Activated CD8-positive, alpha-beta T cell treated with anti-CD3 and anti-CD28 coated beads, Interleukin-2, amount 10 ng/mL, durations not matched to agents 7 days and 5 days (primary cell): Measurements from ENCODE around the gene MTX1. TPM values are rescaled to one million over a fixed set of nuclear protein-coding genes. Genes with fewer than 3 reads are reported as not detected.
"Not testable (repeated sequence)": the region's sequence is repeated elsewhere in the genome, so short reads cannot be mapped to it uniquely, and the experiment has no call there.

Experiments used
- ATAC-seq: fragments of 150-1000 bp; cut with Tn5 transposase; one replicate; pipeline ENCODE4 v1.10.0; 2021; ENCODE audit warnings: moderate library complexity
- CTCF ChIA-PET: fragments of 350-600 bp; sonication (Branson Sonifier 250); formaldehyde crosslinking; loops from one replicate; lab custom pipeline; 2021; ENCODE audit warnings: antibody characterized with exemption; lab: Charles Lee
- POLR2A ChIA-PET: fragments of 350-600 bp; sonication (Branson Sonifier 250); formaldehyde crosslinking; loops from one replicate; lab custom pipeline; 2021; ENCODE audit warnings: antibody characterized with exemption; lab: Charles Lee
- DNase-seq: peaks from one replicate; pipeline ENCODE4 v3.0.0-alpha.2; 2020
- H3K27ac Mint-ChIP-seq: one replicate; pipeline ENCODE4 v1.8.0; 2021; ENCODE audit warnings: mild to moderate bottlenecking, mixed read lengths
- H3K27me3 Mint-ChIP-seq: one replicate; pipeline ENCODE4 v1.8.0; 2021; ENCODE audit warnings: low read depth, mixed read lengths
- H3K36me3 Mint-ChIP-seq: one replicate; pipeline ENCODE4 v1.8.0; 2021; ENCODE audit warnings: low read depth, mixed read lengths
- H3K4me1 Mint-ChIP-seq: one replicate; pipeline ENCODE4 v1.8.0; 2021; ENCODE audit warnings: low read depth, mixed read lengths
- H3K4me3 Mint-ChIP-seq: one replicate; pipeline ENCODE4 v1.8.0; 2021; ENCODE audit warnings: mild to moderate bottlenecking, mixed read lengths
- H3K9me3 Mint-ChIP-seq: one replicate; pipeline ENCODE4 v1.8.0; 2022; ENCODE audit warnings: mixed read lengths; ENCODE audit not compliant: insufficient read depth
- total RNA-seq, 2 experiments: library from RNA; stranded (reverse); gene quantifications; one replicate each; pipeline ENCODE4 v1.2.3, GENCODE V29; 2021

Gene MTX1
- total RNA-seq, 2 experiments from 2014 or later: 43.0 to 46.3 TPM

DNA sequence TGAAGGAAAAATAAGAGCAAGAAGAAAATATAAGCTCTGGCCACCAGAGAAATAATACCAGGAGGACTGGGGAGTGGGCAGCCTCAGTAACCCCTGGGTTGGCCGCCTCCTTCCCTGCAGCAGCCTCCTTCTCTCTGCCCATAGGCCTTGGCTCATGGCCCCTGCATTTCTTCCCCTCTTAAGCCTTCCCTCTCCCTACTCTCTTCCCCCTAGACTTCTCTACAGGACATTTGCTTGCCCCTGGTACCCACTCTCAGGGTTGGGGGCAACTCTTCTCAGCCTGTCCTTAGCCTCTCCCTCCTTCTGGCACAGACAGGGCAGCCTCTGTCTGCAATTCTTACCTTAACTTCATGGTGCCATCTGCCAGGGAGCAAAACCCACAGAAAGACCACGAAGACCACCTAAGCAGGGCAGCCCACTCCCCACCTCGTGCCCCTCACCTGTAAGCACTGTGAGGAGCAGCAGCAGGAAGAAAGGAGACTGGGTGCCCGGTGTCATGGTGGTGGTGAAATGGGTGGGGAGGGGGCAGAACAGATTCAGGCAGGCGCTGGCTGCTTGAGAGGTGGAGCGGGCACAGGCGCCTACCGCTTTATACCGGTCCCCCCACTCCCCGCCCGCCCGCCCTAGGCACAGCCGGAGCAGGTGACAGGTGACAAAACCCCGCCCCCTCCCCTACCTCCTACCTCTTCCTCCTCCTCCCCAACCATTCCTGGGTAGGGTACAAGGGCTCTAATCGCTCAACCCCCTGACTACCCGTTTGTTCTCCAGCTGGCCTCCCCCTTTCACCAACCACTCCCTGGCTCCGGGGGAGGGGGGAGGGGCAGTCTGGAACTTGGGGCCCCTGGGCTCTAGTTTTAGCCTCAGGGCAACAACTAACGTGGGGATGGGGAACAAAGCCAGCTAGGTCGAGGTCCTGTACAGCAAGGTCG, 15.9 kb upstream of the MTX1 start:
- Mint-ChIP-seq H3K9me3 (no peaks in the 10 kb centered on the region), H3K36me3 (no peaks in the 10 kb centered on the region), H3K27ac (peak overlapping the region; percentile 98), H3K27me3 (no peaks in the 10 kb centered on the region), H3K4me1 (peaks cover 47% of the 10 kb centered on the region), H3K4me3 (peak overlapping the region; percentile 84)
- ATAC-seq (no peak), DNase-seq (peak; percentile 49)
- POLR2A ChIA-PET: interaction anchor here (0.6 to 3.8 kb wide), 10 partner anchors 7 to 666 kb away, joined by 3 to 68 read pairs (median 4); partner anchors contain the start of genes CLK2, KRTCAP2, MTX1 and PMVK
- CTCF ChIA-PET: interaction anchor here (1.0 to 4.4 kb wide), 18 partner anchors 8 to 130 kb away, joined by 3 to 161 read pairs (median 7); partner anchors contain the start of genes KRTCAP2, MTX1, SCAMP3 and SLC50A1

DNA sequence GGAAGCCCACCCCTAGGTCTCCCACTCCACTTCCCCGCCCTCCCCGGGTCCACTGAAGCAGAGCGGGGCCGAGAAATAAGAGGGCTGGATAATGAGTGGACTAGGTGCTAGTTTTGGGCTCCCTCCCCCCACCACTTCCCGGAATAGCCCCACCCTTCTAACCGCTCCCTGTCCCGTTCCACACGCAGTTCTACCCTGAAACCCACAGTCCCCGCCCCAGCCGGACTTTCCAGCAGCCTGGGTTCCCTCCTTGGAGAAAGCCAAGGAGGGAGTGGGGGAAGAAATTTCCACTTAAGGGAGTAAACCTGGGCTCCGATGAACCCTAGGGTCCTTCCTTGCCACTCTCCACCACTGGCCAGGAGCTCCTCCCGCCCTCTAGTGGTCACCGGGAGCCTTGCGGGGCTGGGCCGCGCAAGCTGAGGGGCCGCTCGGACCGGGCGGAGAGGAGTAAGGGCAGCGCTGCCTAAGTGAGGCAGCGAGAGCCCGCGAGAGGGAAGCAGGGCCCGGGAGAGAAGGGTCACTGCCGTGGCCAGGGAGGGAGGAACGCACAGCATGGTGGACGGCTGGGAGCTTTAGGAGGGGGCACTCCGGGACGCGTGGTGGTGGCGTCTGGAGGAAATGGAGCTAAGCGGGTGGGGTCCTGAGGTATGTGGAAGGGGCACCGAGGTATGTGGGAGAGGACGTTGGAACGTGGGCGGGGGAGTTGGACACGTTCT, 15.1 kb upstream of the MTX1 start:
- peak; percentile 82 for DNase-seq
- CTCF ChIA-PET: interaction anchor here (0.7 to 4.4 kb wide), 22 partner anchors 8 to 129 kb away, joined by 3 to 161 read pairs (median 6); partner anchors contain the start of genes HCN3, KRTCAP2, MTX1 and SCAMP3
- Mint-ChIP-seq H3K36me3 (no peaks in the 10 kb centered on the region), H3K27me3 (no peaks in the 10 kb centered on the region), H3K4me3 (peak overlapping the region; percentile 84), H3K4me1 (peaks cover 40% of the 10 kb centered on the region), H3K27ac (peak overlapping the region; percentile 98), H3K9me3 (no peaks in the 10 kb centered on the region)
- peak; percentile 49 for ATAC-seq
- POLR2A ChIA-PET: interaction anchor here (0.6 to 3.8 kb wide), 13 partner anchors 8 to 665 kb away, joined by 3 to 68 read pairs (median 5); partner anchors contain the start of genes CLK2, KRTCAP2, MTX1 and PMVK

DNA sequence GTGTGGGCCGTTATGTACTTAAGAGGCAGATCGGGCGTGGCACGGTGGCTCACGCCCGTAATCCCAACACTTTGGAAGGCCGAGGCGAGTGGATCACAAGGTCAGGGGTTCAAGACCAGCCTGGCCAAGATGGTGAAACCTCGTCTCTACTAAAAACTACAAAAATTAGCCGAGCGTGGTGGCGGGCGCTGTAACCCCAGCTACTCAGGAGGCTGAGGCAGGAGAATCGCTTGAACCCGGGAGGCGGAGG, 14.6 kb upstream of the MTX1 start:
- H3K27me3 Mint-ChIP-seq: not testable (repeated sequence)
- H3K27ac Mint-ChIP-seq: peak overlapping the region; percentile 98

DNA sequence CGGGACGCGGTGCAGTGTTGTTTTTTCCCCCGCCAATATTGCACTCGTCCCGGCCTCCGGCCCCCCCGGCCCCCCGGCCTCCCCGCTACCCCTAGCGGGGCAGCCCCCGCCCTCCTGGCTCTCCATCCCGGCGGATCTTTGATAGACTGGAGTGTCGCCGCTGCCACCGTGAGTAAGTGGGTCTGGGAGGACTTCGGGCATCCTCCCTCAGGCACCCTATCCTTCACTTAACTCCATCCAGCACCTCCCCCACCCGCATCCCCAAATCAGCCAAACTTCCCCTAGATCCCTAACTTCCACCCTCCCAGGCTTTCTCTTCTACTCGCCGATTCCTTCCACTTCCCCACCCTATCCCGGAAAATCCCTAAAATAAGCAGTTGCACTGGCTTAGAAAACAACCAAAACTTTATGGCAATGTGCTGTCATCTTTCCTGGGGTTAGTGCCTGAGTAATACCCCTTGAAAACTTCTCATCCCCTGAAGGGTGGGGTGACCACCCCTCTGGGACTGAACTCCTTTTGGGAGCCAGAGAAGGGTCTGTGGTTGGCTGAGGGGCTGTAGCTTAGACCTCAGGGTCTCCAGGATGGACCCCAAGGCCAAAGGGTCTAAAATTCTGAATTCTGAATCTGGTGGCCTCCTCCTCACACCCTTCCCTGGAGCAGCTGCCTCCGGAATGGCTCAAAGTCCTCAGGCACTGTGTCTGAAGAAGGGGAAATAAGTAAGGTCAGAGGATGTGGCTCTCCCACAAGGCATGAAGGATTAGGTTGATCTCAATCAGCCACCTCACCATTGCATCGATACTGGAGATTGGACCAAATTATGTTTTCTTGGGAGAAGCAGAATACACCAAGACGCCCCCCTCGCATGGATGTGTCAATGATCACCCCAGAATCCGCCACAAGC, 13.0 kb upstream of the MTX1 start:
- peaks cover 40% of the 10 kb centered on the region for H3K4me1 Mint-ChIP-seq
- peak overlapping the region; percentile 58 for H3K27ac Mint-ChIP-seq
- no peak for DNase-seq
- no peaks in the 10 kb centered on the region for H3K36me3 Mint-ChIP-seq
- peak overlapping the region; percentile 65 for H3K4me3 Mint-ChIP-seq
- no peaks in the 10 kb centered on the region for H3K27me3 Mint-ChIP-seq
- no peak for ATAC-seq
- POLR2A ChIA-PET: interaction anchor here (0.6 to 3.8 kb wide), 8 partner anchors 8 to 126 kb away, joined by 3 to 68 read pairs (median 7); partner anchors contain the start of genes KRTCAP2, RUSC1, SCAMP3 and SLC50A1
- H3K9me3 Mint-ChIP-seq: no peaks in the 10 kb centered on the region
- CTCF ChIA-PET: interaction anchor here (1.0 to 4.4 kb wide), 12 partner anchors 8 to 110 kb away, joined by 3 to 161 read pairs (median 10); partner anchors contain the start of genes HCN3, KRTCAP2, MTX1 and THBS3

More for the DNA sequence above, 14.6 kb upstream of the MTX1 start:
- Mint-ChIP-seq H3K4me1 (peaks cover 40% of the 10 kb centered on the region), H3K4me3 (peak overlapping the region; percentile 84)
- not testable (repeated sequence) for DNase-seq, ATAC-seq, H3K9me3 Mint-ChIP-seq, H3K36me3 Mint-ChIP-seq
- CTCF ChIA-PET: interaction anchor here (0.7 to 4.4 kb wide), 21 partner anchors 9 to 129 kb away, joined by 3 to 161 read pairs (median 6); partner anchors contain the start of genes HCN3, KRTCAP2, MTX1 and SCAMP3
- POLR2A ChIA-PET: interaction anchor here (1.0 to 3.8 kb wide), 11 partner anchors 9 to 258 kb away, joined by 3 to 68 read pairs (median 7); partner anchors contain the start of genes CLK2, KRTCAP2, MTX1 and PMVK

DNA sequence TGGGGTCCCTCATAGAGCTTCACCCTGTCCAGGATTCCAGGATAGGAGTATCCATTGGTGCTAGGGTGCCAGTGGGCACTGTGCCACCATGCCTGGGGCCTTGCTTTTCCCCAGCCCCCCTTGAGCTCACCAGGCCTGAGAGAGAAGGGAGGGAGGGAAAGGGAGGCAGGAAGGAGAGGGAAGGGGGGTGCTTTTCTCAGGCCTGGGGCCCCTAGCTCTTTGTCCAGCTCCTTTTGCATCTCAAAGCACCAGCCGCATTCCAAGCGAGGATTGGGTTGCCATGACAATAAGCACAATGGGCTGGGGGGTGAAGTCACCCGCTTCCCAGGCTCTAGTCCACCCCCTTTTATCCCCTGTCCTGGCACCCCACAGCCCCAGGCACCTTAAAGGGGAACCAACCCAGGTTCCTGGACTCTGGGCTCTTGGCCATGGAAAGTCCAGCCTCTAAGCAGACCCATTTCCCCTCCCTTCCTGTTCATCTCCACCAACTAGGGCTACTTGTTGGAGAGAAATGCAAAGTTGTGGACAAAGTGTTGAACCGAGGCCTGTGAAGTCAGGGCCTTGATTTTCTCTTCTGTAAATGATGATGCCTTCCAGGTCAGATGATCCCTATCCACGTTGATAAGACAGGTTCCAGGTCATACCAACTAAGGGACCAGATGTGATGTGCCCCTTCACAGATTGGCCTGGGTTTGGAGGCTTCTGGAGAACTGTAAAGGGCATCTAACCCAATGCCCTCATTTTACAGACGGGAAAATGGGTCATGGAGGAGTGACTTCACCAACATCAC, 12.2 kb upstream of the MTX1 start:
- CTCF ChIA-PET: interaction anchor here (1.2 to 4.0 kb wide), 3 partner anchors 10 to 111 kb away, joined by 3 to 14 read pairs (median 3); partner anchors contain the start of gene THBS3
- H3K4me1 Mint-ChIP-seq: peaks cover 40% of the 10 kb centered on the region
- no peaks in the 10 kb centered on the region for H3K9me3 Mint-ChIP-seq
- peak overlapping the region; percentile 65 for H3K4me3 Mint-ChIP-seq
- no peak for ATAC-seq
- no peaks in the 10 kb centered on the region for H3K36me3 Mint-ChIP-seq
- no peak for DNase-seq
- POLR2A ChIA-PET: interaction anchor here (0.6 to 1.0 kb wide), 2 partner anchors 12 to 87 kb away, joined by 3 read pairs; partner anchors contain the start of gene THBS3
- no peaks in the 10 kb centered on the region for H3K27me3 Mint-ChIP-seq
- no peak overlapping the region for H3K27ac Mint-ChIP-seq

DNA sequence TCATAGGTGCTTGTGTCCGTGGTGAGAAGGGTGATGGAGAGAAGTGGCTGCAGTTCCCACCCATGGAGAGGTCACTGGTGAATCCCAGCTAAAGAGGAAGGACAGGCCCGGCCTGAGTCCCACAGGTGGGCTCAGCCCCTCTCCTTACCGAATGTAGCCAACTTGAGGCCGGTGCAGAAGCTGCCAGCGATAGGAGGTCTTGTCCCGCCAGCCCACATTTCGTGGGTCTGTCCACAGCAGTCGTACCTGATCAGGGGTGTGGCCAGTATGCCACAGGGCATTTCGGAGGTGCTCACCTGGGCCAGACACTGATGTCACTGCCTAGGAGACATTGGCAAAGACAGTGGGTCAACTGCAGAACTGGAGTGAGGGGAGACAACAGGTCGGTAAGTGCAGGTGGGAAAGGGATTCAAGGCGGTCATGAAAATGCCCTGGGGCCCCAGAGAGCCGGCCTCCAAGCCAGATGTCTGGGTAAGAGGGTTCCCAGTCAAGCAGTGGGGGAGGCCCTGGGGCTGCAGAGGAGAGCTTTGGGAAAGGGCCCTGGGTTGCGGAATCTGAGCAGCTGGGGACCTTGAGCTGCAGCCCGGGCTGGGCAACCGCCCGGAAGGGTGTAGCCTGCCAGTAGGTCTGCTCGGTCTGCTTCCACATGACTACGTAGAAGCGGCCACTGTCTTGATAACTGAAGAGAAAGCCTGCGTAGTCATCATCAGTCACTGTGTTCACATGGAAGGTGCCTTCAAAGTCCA, 11.4 kb upstream of the MTX1 start:
- no peaks in the 10 kb centered on the region for H3K9me3 Mint-ChIP-seq
- ChIA-PET CTCF (interaction anchor here (1.2 to 4.0 kb wide), 3 partner anchors 9 to 53 kb away, joined by 3 to 14 read pairs (median 3); partner anchors contain the start of gene THBS3), POLR2A (no interaction called here)
- H3K27ac Mint-ChIP-seq: no peak overlapping the region
- ATAC-seq (no peak), DNase-seq (no peak)
- peaks cover 37% of the 10 kb centered on the region for H3K4me1 Mint-ChIP-seq
- H3K4me3 Mint-ChIP-seq: no peak overlapping the region
- H3K36me3 Mint-ChIP-seq: no peaks in the 10 kb centered on the region
- H3K27me3 Mint-ChIP-seq: no peaks in the 10 kb centered on the region

DNA sequence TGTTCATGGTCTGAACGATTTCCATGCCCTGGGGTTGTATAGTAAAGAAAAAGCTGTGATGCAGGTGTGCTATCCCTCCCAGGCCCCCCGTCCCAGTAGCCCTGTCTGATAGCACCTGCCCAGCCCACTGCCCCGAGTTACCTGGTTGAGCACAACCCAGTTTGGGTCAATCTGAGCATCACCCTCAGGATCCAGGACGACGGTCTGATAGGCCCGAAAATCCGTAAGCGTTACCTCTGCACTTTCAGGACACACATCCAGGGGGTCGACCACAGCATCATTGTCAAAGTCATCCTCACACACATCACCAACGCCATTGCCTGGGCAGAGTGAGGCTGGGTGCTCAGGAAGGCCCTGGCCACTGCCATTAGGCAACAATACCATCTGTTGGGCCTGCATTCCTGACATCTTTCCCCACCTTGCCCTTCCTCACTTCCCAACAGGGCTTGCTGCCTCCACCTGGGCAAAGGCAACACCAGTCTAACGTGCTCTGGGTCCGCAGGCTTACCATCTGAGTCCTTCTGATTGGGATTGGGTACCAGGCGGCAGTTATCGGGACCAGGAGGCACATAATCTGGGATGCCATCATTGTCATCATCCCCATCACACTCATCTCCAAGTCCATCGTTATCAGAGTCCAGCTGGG, 10.5 kb upstream of the MTX1 start:
- ChIA-PET CTCF (interaction anchor here (1.2 to 4.0 kb wide), 2 partner anchors 9 to 52 kb away, joined by 3 to 14 read pairs; partner anchors contain the start of gene THBS3), POLR2A (no interaction called here)
- H3K36me3 Mint-ChIP-seq: no peaks in the 10 kb centered on the region
- H3K27ac Mint-ChIP-seq: no peak overlapping the region
- no peaks in the 10 kb centered on the region for H3K9me3 Mint-ChIP-seq
- ATAC-seq: no peak
- peaks cover 29% of the 10 kb centered on the region for H3K4me1 Mint-ChIP-seq
- no peak overlapping the region for H3K4me3 Mint-ChIP-seq
- DNase-seq: no peak
- H3K27me3 Mint-ChIP-seq: no peaks in the 10 kb centered on the region

DNA sequence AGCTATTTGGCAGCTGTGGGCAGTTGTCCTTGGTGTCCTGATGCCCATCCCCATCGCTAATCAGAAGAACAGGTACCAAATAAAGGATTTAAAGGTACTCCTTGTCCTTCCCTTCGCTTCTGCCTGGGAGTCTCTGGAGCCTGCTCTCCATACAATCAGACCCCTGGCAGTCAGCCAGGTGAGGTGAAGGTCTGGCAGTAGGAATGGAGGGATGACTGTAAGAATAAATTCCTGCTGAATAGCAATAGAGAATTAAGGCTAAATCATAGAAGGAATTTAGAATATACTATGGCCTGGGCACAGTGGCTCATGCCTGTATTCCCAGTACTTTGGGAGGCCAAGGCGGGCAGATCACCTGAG, 10.0 kb upstream of the MTX1 start:
- CTCF ChIA-PET: interaction anchor here (4.0 kb wide), 1 partner anchor 8 kb away, joined by 14 read pairs; the partner anchor contains the start of gene THBS3
- H3K4me3 Mint-ChIP-seq: no peak overlapping the region
- H3K4me1 Mint-ChIP-seq: peaks cover 24% of the 10 kb centered on the region
- DNase-seq: no peak
- no peak overlapping the region for H3K27ac Mint-ChIP-seq
- no peaks in the 10 kb centered on the region for H3K9me3 Mint-ChIP-seq
- H3K27me3 Mint-ChIP-seq: no peaks in the 10 kb centered on the region
- ATAC-seq: no peak
- POLR2A ChIA-PET: no interaction called here
- no peaks in the 10 kb centered on the region for H3K36me3 Mint-ChIP-seq

DNA sequence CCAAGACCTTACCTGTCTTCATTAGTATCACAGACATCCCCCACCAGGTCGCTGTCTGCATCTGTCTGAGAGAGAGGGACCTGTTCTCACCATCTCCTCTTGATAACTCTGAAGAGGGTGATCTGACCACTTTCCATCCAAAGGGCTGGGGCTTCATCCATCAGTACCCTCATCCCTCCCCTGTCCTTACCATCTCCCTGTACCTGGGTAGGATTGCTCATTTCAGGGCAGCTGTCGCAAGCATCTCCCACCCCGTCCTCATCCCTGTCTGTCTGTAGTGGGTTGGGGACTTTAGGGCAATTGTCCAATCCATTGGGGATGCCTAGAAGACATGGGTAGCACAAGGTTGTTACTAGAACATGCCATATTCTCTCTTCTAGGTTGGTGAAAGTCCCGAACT, 8.7 kb upstream of the MTX1 start:
- H3K27ac Mint-ChIP-seq: no peak overlapping the region

More for the DNA sequence above, 8.7 kb upstream of the MTX1 start:
- Mint-ChIP-seq H3K27me3 (no peaks in the 10 kb centered on the region), H3K9me3 (no peaks in the 10 kb centered on the region), H3K4me3 (no peak overlapping the region), H3K36me3 (no peaks in the 10 kb centered on the region), H3K4me1 (peaks cover 13% of the 10 kb centered on the region)
- DNase-seq (no peak), ATAC-seq (no peak)
- ChIA-PET POLR2A (no interaction called here), CTCF (no interaction called here)
